ENCODE measurements around the gene APLN. TPM values are rescaled to one million over a fixed set of nuclear protein-coding genes. Genes with fewer than 3 reads are reported as not detected.

APLN gene
- total RNA-seq, 1 donor from 2014 or later, result 2.2 TPM

- Histone ChIP-seq H3K27me3 (no peaks in the 10 kb centered on the region), H3K36me3 (peaks cover 0 to 5% of the 10 kb centered on the region in 2 donors), H3K4me3 (no peak overlapping the region), H3K4me1 (no peaks in the 10 kb centered on the region), H3K9me3 (no peaks in the 10 kb centered on the region), H3K27ac (no peak overlapping the region)
- DNase-seq (ENCODE audit: low spot score in 2 of 2), result no peak
- TF ChIP-seq CTCF (IDR thresholded peaks at IDR 0.05), result no peak
- intact Hi-C loops (cut with DNase I), result no loop called here
Measured at GRCh38 chrX:129597905-129598304, 56.9 kb downstream of the APLN start.

GRCh38 chrX:129596077-129596476, 58.7 kb downstream of the APLN start:
- Histone ChIP-seq H3K4me1 (no peaks in the 10 kb centered on the region), H3K9me3 (no peaks in the 10 kb centered on the region), H3K36me3 (peaks cover 0 to 9% of the 10 kb centered on the region in 2 donors), H3K27me3 (no peaks in the 10 kb centered on the region), H3K4me3 (no peak overlapping the region), H3K27ac (no peak overlapping the region)
- no peak for DNase-seq (ENCODE audit: low spot score in 2 of 2)
- intact Hi-C loops (cut with DNase I), result no loop called here
- no peak for TF ChIP-seq CTCF (IDR thresholded peaks at IDR 0.05)

Other genes starting within 250 kb of the APLN start
- gene SMARCA1, start 131.5 kb downstream of the APLN start, total RNA-seq, result 21.5 TPM
- gene OCRL, start 114.7 kb downstream of the APLN start, total RNA-seq, result 22.4 TPM
- gene XPNPEP2, start 84.0 kb upstream of the APLN start, total RNA-seq, result 7.7 TPM
- gene SASH3, start 125.0 kb upstream of the APLN start, total RNA-seq, result 31.0 TPM
- 43.0 TPM for gene ZDHHC9, start 188.9 kb upstream of the APLN start, total RNA-seq

Measured in ascending aorta (tissue), 2 donors.